CD4-positive, alpha-beta T cell (primary cell): ENCODE measurements around the gene MB21D2. TPM values are rescaled to one million over a fixed set of nuclear protein-coding genes. Genes with fewer than 3 reads are reported as not detected.

Experiments
- ATAC-seq: fragments of 200-7000 bp; cut with Tn5 transposase; one replicate; pipeline ENCODE4 v1.10.0; 2022; ENCODE audit warnings: mild to moderate bottlenecking; ENCODE audit not compliant: poor library complexity
- CTCF ChIA-PET: fragments of 350-600 bp; sonication (Branson Sonifier 250); formaldehyde crosslinking; loops from one replicate; lab custom pipeline; 2021; ENCODE audit warnings: antibody characterized with exemption, inconsistent platforms; lab: Charles Lee
- POLR2A ChIA-PET: fragments of 350-600 bp; sonication (Branson Sonifier 250); formaldehyde crosslinking; loops from one replicate; lab custom pipeline; 2021; ENCODE audit warnings: antibody characterized with exemption, inconsistent platforms; lab: Charles Lee
- DNase-seq, 14 experiments: peaks; one replicate each; pipeline ENCODE4 v3.0.0-alpha.2; 2013 to 2020; ENCODE audit warnings: mixed read lengths in 2 of 14
- H3K27ac ChIP-seq, 2 donors: one replicate each; pipeline versions ENCODE4 v1.5.1 to v1.7.0; 2013; ENCODE audit warnings: low read length in 2 of 2, low read depth in 1 of 2, mild to moderate bottlenecking in 1 of 2
- H3K27me3 ChIP-seq, 2 experiments: 1 replicate in 1 of 2; 2 replicates in 1 of 2; pipeline versions ENCODE4 v1.6.1 to v1.7.0; 2013; ENCODE audit warnings: low read length in 2 of 2, control low read depth in 1 of 2, mild to moderate bottlenecking in 1 of 2, moderate library complexity in 1 of 2; ENCODE audit not compliant: insufficient read depth in 2 of 2, control insufficient read depth in 1 of 2
- H3K36me3 ChIP-seq: one replicate; pipeline ENCODE4 v1.6.1; 2013; ENCODE audit warnings: low read length, control low read depth; ENCODE audit not compliant: insufficient read depth
- H3K4me1 ChIP-seq: one replicate; pipeline ENCODE4 v1.6.1; 2013; ENCODE audit warnings: low read length, control low read depth; ENCODE audit not compliant: insufficient read depth
- H3K4me3 ChIP-seq: one replicate; pipeline ENCODE4 v1.5.1; 2013; ENCODE audit warnings: mild to moderate bottlenecking, low read length, moderate library complexity
- H3K9me3 ChIP-seq, 2 experiments: 1 replicate in 1 of 2; 2 replicates in 1 of 2; pipeline versions ENCODE4 v1.6.1 to v1.7.0; 2013; ENCODE audit warnings: low read length in 2 of 2, mild to moderate bottlenecking in 2 of 2, control low read depth in 1 of 2, moderate library complexity in 1 of 2; ENCODE audit not compliant: control insufficient read depth in 1 of 2, insufficient read depth in 1 of 2
- H3K27ac Mint-ChIP-seq: one replicate; pipeline ENCODE4 v1.8.0; 2020; ENCODE audit warnings: mixed read lengths
- H3K27me3 Mint-ChIP-seq: one replicate; pipeline ENCODE4 v1.8.0; 2021; ENCODE audit warnings: mixed read lengths
- H3K36me3 Mint-ChIP-seq: one replicate; pipeline ENCODE4 v1.8.0; 2021; ENCODE audit warnings: low read depth, mixed read lengths
- H3K4me1 Mint-ChIP-seq: one replicate; pipeline ENCODE4 v1.8.0; 2021; ENCODE audit warnings: low read depth, mixed read lengths
- H3K4me3 Mint-ChIP-seq: one replicate; pipeline ENCODE4 v1.8.0; 2020; ENCODE audit warnings: mild to moderate bottlenecking, mixed read lengths
- H3K9me3 Mint-ChIP-seq: one replicate; pipeline ENCODE4 v1.8.0; 2020; ENCODE audit warnings: mixed read lengths
- intact Hi-C, 2 experiments: fragments of 100-400 bp; cut with DNase I in 1 of 2; cut with micrococcal nuclease in 1 of 2; formaldehyde crosslinking; loops; one replicate each; pipeline versions ENCODE4 v1.15.1 to v1.9.0; 2023 to 2025; cut with DNase I, micrococcal nuclease
- total RNA-seq, 174 experiments: library from RNA in 2 of 174; stranded (reverse) in 2 of 174; gene quantifications; one replicate each; pipeline ENCODE4 v1.2.3 and lab custom pipeline; 2021 to 2026
- TF ChIP-seq, protein P1 (sequence below): fragments of 200-600 bp; IDR thresholded peaks from one replicate; pipeline ENCODE4 v1.8.0; 2022; ENCODE audit warnings: antibody characterized with exemption, mild to moderate bottlenecking

Gene MB21D2
- total RNA-seq, 2 experiments from 2014 or later, result 0.77 to 0.78 TPM

DNA sequence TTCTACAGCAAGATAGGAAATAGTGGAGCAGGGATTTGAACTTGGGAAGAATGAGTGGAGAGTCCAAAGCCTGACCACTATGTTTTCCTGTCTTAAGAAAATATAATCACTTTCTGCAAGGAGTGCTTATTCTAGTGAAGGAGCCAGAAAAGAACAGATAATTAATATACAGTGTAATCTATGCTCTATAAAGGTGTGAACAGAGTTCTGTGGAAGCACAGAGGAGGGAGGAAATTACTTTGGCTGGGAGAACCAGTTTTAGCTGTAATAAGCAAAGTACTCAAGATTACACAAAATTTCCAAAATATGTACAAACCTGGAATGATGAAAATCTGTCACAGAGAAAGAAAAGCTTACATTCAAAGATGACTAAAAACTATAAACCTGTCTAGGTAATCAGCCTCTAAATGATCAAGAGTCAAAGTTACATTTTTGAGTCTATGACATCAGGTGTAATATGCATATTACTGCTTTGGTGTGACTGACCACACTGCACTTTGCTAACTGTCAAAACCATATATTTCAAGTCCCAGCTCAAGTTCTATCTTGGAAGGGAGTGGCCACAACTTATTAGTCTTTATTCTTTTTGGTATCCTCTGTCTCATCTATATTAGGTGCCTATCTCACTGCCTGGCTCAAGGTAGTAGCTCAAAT is 40.7 kb upstream of the MB21D2 start:
- no peak overlapping the region for H3K4me3 Mint-ChIP-seq
- H3K36me3 Mint-ChIP-seq, result no peaks in the 10 kb centered on the region
- no peaks in the 10 kb centered on the region for H3K27me3 ChIP-seq
- ATAC-seq, result no peak
- H3K4me1 ChIP-seq, result no peaks in the 10 kb centered on the region
- no peaks in the 10 kb centered on the region for H3K9me3 ChIP-seq
- no peak overlapping the region for H3K27ac Mint-ChIP-seq
- no peaks in the 10 kb centered on the region for H3K9me3 Mint-ChIP-seq
- TF ChIP-seq, protein P1, sequence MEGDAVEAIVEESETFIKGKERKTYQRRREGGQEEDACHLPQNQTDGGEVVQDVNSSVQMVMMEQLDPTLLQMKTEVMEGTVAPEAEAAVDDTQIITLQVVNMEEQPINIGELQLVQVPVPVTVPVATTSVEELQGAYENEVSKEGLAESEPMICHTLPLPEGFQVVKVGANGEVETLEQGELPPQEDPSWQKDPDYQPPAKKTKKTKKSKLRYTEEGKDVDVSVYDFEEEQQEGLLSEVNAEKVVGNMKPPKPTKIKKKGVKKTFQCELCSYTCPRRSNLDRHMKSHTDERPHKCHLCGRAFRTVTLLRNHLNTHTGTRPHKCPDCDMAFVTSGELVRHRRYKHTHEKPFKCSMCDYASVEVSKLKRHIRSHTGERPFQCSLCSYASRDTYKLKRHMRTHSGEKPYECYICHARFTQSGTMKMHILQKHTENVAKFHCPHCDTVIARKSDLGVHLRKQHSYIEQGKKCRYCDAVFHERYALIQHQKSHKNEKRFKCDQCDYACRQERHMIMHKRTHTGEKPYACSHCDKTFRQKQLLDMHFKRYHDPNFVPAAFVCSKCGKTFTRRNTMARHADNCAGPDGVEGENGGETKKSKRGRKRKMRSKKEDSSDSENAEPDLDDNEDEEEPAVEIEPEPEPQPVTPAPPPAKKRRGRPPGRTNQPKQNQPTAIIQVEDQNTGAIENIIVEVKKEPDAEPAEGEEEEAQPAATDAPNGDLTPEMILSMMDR, result no peak
- intact Hi-C loops, result no loop called here
- ChIA-PET POLR2A (no interaction called here), CTCF (no interaction called here)
- H3K4me3 ChIP-seq, result no peak overlapping the region
- no peak for DNase-seq
- H3K36me3 ChIP-seq, result no peaks in the 10 kb centered on the region
- no peak overlapping the region for H3K27ac ChIP-seq
- H3K27me3 Mint-ChIP-seq, result no peaks in the 10 kb centered on the region
- H3K4me1 Mint-ChIP-seq, result no peaks in the 10 kb centered on the region

DNA sequence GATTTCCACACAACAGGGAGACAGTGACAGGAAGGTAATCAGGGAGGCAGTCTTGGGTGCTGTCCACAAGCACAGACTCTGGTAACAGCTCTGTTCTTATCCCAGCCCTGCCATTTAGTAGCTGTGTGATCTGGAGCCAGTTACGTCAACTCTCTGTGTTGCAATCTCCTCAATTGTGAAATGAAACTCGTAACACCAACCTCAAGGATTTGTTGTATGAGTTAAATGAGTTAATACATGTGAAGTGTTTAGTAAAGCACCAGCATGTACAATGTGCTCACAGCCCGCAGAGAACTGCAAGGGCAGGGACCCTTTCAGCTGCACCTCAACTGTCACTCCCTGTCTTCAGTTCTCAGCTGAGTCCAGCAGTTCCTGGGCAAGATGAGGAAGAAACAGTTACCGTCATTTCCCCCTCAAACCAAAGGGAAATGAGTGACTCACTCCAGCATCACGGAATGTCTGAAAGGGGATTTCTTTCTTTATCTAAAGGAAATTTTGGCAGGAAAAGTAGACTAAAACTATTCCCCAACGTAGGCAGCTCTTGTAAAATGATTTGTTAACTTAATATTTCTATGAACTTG is 39.9 kb upstream of the MB21D2 start:
- ChIA-PET CTCF (no interaction called here), POLR2A (no interaction called here)
- no peaks in the 10 kb centered on the region for H3K9me3 ChIP-seq
- H3K4me3 Mint-ChIP-seq, result no peak overlapping the region
- H3K36me3 ChIP-seq, result no peaks in the 10 kb centered on the region
- no peak overlapping the region for H3K4me3 ChIP-seq
- no peaks in the 10 kb centered on the region for H3K36me3 Mint-ChIP-seq
- H3K27me3 Mint-ChIP-seq, result no peaks in the 10 kb centered on the region
- intact Hi-C loops, result no loop called here
- H3K9me3 Mint-ChIP-seq, result no peaks in the 10 kb centered on the region
- TF ChIP-seq, protein P1, result no peak
- H3K27me3 ChIP-seq, result no peaks in the 10 kb centered on the region
- peak overlapping the region in 1 of 2 donors; percentile 5 for H3K27ac ChIP-seq
- ATAC-seq, result no peak
- H3K27ac Mint-ChIP-seq, result no peak overlapping the region
- peak in 4 of 14 experiments; percentile 4 to 69 (median 35) for DNase-seq
- no peaks in the 10 kb centered on the region for H3K4me1 Mint-ChIP-seq
- no peaks in the 10 kb centered on the region for H3K4me1 ChIP-seq

DNA sequence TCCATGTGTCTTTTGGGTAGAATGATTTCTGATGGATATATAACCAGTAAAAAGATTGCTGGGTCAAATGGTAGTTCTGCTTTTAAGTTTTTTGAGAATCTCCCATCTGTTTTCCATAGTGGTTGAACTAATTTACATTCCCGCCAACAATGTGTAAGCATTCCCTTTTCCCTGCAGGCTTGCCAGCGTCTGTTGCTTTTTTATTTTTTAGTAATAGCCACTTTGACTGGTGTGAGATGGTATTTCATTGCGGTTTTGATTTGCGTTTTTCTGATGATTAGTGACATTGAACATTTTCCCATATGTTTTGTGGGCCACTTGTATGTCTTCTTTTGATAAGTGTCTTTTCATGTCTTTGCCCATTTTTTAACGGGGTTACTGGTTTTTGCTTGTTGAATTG is 36.3 kb upstream of the MB21D2 start:
- Histone ChIP-seq H3K27me3 (no peaks in the 10 kb centered on the region), H3K36me3 (no peaks in the 10 kb centered on the region), H3K4me3 (no peak overlapping the region), H3K9me3 (no peaks in the 10 kb centered on the region), H3K4me1 (no peaks in the 10 kb centered on the region), H3K27ac (no peak overlapping the region)
- no peaks in the 10 kb centered on the region for H3K36me3 Mint-ChIP-seq
- H3K4me3 Mint-ChIP-seq, result no peak overlapping the region
- H3K27me3 Mint-ChIP-seq, result no peaks in the 10 kb centered on the region
- TF ChIP-seq, protein P1, result no peak
- ChIA-PET CTCF (no interaction called here), POLR2A (no interaction called here)
- no peak for ATAC-seq
- no peak overlapping the region for H3K27ac Mint-ChIP-seq
- no peak for DNase-seq
- intact Hi-C loops, result no loop called here
- no peaks in the 10 kb centered on the region for H3K4me1 Mint-ChIP-seq
- H3K9me3 Mint-ChIP-seq, result peaks cover 3% of the 10 kb centered on the region
